H9 (cell line): Measurements from ENCODE around the gene SIPA1L3. TPM values are rescaled to one million over a fixed set of nuclear protein-coding genes. Genes with fewer than 3 reads are reported as not detected.

ENCODE experiments used
- DNase-seq: peaks from one replicate; pipeline ENCODE4 v3.0.0-alpha.2; 2017
- H2AFZ ChIP-seq: one replicate; pipeline ENCODE4 v1.6.1; 2013; ENCODE audit warnings: mild to moderate bottlenecking, low read length, control low read depth, moderate library complexity
- H2AK5ac ChIP-seq: 2 replicates; pipeline ENCODE4 v1.6.1; 2013; ENCODE audit warnings: low read length, control low read depth, mixed read lengths; ENCODE audit not compliant: insufficient read length
- H2BK120ac ChIP-seq: one replicate; pipeline ENCODE4 v1.6.1; 2013; ENCODE audit warnings: low read depth, mild to moderate bottlenecking, low read length, control low read depth, inconsistent platforms; ENCODE audit not compliant: poor library complexity, severe bottlenecking
- H2BK12ac ChIP-seq: 2 replicates; pipeline ENCODE4 v1.6.1; 2013; ENCODE audit warnings: low read length, control low read depth, mixed read lengths, low read depth; ENCODE audit not compliant: insufficient read length
- H2BK15ac ChIP-seq: 2 replicates; pipeline ENCODE4 v1.6.1; 2013; ENCODE audit warnings: low read depth, low read length, control low read depth
- H2BK20ac ChIP-seq: one replicate; pipeline ENCODE4 v1.6.1; 2013; ENCODE audit warnings: low read depth, mild to moderate bottlenecking, low read length, control low read depth, inconsistent platforms; ENCODE audit not compliant: poor library complexity, severe bottlenecking
- H2BK5ac ChIP-seq: 2 replicates; pipeline ENCODE4 v1.6.1; 2013; ENCODE audit warnings: low read length, control low read depth, mixed read lengths; ENCODE audit not compliant: insufficient read length
- H3K14ac ChIP-seq: 2 replicates; pipeline ENCODE4 v1.6.1; 2013; ENCODE audit warnings: low read length, control low read depth; ENCODE audit not compliant: insufficient read depth
- H3K18ac ChIP-seq: 2 replicates; pipeline ENCODE4 v1.6.1; 2013; ENCODE audit warnings: low read depth, mild to moderate bottlenecking, mixed read lengths, low read length, control low read depth; ENCODE audit not compliant: insufficient read length
- H3K23ac ChIP-seq: 2 replicates; pipeline ENCODE4 v1.6.1; 2013; ENCODE audit warnings: low read length, control low read depth, mixed read lengths, low read depth; ENCODE audit not compliant: insufficient read length
- H3K23me2 ChIP-seq: 2 replicates; pipeline ENCODE4 v1.6.1; 2013; ENCODE audit warnings: low read depth, mild to moderate bottlenecking, mixed read lengths, low read length, control low read depth; ENCODE audit not compliant: insufficient read length, poor library complexity, severe bottlenecking
- H3K27ac ChIP-seq: 2 replicates; pipeline ENCODE4 v1.5.1; 2013; ENCODE audit warnings: low read length, control low read depth, mixed read lengths, low read depth; ENCODE audit not compliant: insufficient read length
- H3K27me3 ChIP-seq: 2 replicates; pipeline ENCODE4 v1.6.1; 2013; ENCODE audit warnings: low read length, control low read depth, inconsistent platforms; ENCODE audit not compliant: insufficient read depth
- H3K4ac ChIP-seq: 2 replicates; pipeline ENCODE4 v1.6.1; 2013; ENCODE audit warnings: low read depth, mild to moderate bottlenecking, control low read depth, inconsistent platforms, low read length, moderate library complexity
- H3K4me1 ChIP-seq: 2 replicates; pipeline ENCODE4 v1.6.1; 2013; ENCODE audit warnings: low read length, control low read depth, inconsistent platforms; ENCODE audit not compliant: insufficient read depth
- H3K4me2 ChIP-seq: 2 replicates; pipeline ENCODE4 v1.6.1; 2013; ENCODE audit warnings: low read length, control low read depth, mixed read lengths; ENCODE audit not compliant: insufficient read length, insufficient read depth
- H3K56ac ChIP-seq: 2 replicates; pipeline ENCODE4 v1.6.1; 2013; ENCODE audit warnings: low read depth, mild to moderate bottlenecking, mixed read lengths, low read length, control low read depth; ENCODE audit not compliant: insufficient read length
- H3K79me1 ChIP-seq: 2 replicates; pipeline ENCODE4 v1.6.1; 2013; ENCODE audit warnings: low read depth, mild to moderate bottlenecking, moderate library complexity, low read length, control low read depth, inconsistent platforms; ENCODE audit not compliant: insufficient read depth, poor library complexity, severe bottlenecking
- H3K79me2 ChIP-seq: 2 replicates; pipeline ENCODE4 v1.6.1; 2013; ENCODE audit warnings: low read length, control low read depth, inconsistent platforms; ENCODE audit not compliant: insufficient read depth
- H3K9ac ChIP-seq: 2 replicates; pipeline ENCODE4 v1.6.1; 2013; ENCODE audit warnings: low read length, control low read depth, mixed read lengths; ENCODE audit not compliant: insufficient read length; ENCODE audit errors: extremely low read depth
- H3K9me3 ChIP-seq: one replicate; pipeline ENCODE4 v1.6.1; 2013; ENCODE audit warnings: low read depth, low read length, inconsistent platforms; ENCODE audit not compliant: control insufficient read depth
- H3T11ph ChIP-seq: one replicate; pipeline ENCODE4 v1.6.1; 2013; ENCODE audit warnings: mild to moderate bottlenecking, low read length, control low read depth, inconsistent platforms
- H4K20me1 ChIP-seq: one replicate; pipeline ENCODE4 v1.6.1; 2013; ENCODE audit not compliant: control insufficient read depth, insufficient read length, insufficient read depth
- H4K5ac ChIP-seq: 2 replicates; pipeline ENCODE4 v1.6.1; 2013; ENCODE audit warnings: low read depth, mild to moderate bottlenecking, mixed read lengths, low read length, control low read depth; ENCODE audit not compliant: insufficient read length
- H4K8ac ChIP-seq: replicated peaks from 2 replicates; pipeline ENCODE4 v1.6.1; 2013; ENCODE audit warnings: low read length, control low read depth, mixed read lengths, low read depth; ENCODE audit not compliant: insufficient read length
- H4K91ac ChIP-seq: 2 replicates; pipeline ENCODE4 v1.6.1; 2013; ENCODE audit warnings: low read depth, mild to moderate bottlenecking, moderate library complexity, mixed read lengths, low read length, control low read depth; ENCODE audit not compliant: insufficient read length
- H3K27ac Mint-ChIP-seq, 3 experiments: 2 replicates in 2 of 3; 3 replicates in 1 of 3; pipeline ENCODE4 v1.8.0; 2020 to 2021; ENCODE audit warnings: mixed read lengths in 3 of 3, mild to moderate bottlenecking in 1 of 3, moderate library complexity in 1 of 3
- H3K27me3 Mint-ChIP-seq: 2 replicates; pipeline ENCODE4 v1.8.0; 2021; ENCODE audit warnings: low read depth, mild to moderate bottlenecking, moderate library complexity, mixed read lengths
- H3K36me3 Mint-ChIP-seq, 3 experiments: 2 replicates in 2 of 3; 3 replicates in 1 of 3; pipeline ENCODE4 v1.8.0; 2020 to 2021; ENCODE audit warnings: low read depth in 3 of 3, mixed read lengths in 3 of 3; ENCODE audit not compliant: insufficient read depth in 1 of 3
- H3K4me1 Mint-ChIP-seq, 2 experiments: 2 replicates each; pipeline ENCODE4 v1.8.0; 2020; ENCODE audit warnings: mixed read lengths in 2 of 2
- H3K4me3 Mint-ChIP-seq, 2 experiments: 2 replicates in 1 of 2; 3 replicates in 1 of 2; pipeline ENCODE4 v1.8.0; 2020 to 2021; ENCODE audit warnings: mild to moderate bottlenecking in 2 of 2, mixed read lengths in 2 of 2, moderate library complexity in 1 of 2
- H3K9me3 Mint-ChIP-seq, 2 experiments: 2 replicates in 1 of 2; 3 replicates in 1 of 2; pipeline ENCODE4 v1.8.0; 2020; ENCODE audit warnings: mild to moderate bottlenecking in 2 of 2, mixed read lengths in 2 of 2, moderate library complexity in 1 of 2
- WGBS: extraction: QIAGEN DNeasy Blood & Tissue Kit; methylation state at CpG from one replicate; pipeline ENCODE4 v1.1.7; 2013; ENCODE audit warnings: missing lambda C conversion rate, low lambda C conversion rate, mixed read lengths; ENCODE audit not compliant: insufficient read length; ENCODE audit errors: extremely low coverage; 5-methylcytosine and 5-hydroxymethylcytosine counted together
- total RNA-seq: library from RNA; stranded (reverse); gene quantifications from 2 replicates; pipeline ENCODE4 v1.2.1, GENCODE V29; 2021
- TF ChIP-seq, protein P1 (sequence below): fragments of 200-600 bp; sonication (generic); conservative IDR thresholded peaks from 3 replicates; pipeline ENCODE4 v1.8.0; 2021; ENCODE audit warnings: antibody characterized with exemption, mild to moderate bottlenecking

Gene SIPA1L3
- total RNA-seq, 1 experiment from 2014 or later = 40.1 TPM

DNA sequence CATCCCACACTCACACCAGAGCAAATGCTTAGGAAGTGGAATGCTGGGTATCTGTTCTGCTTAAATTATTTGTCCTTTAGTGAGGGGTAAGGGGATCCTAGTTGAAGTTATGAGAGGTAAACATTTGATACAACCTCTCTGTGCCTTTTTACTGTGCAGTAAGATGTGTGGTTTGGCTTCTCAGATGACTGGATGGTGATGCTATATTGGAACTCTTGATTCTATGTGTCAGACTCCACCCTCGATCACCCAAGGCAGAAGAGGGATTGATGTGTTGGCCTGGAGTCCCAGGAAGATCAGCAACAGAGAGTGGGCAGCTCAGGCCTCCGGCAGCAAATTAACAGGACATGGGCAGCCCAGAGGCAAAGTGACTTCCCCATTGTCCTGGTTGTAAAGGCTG lies 66.7 kb downstream of the SIPA1L3 start:
- Histone ChIP-seq H3K18ac (no peak overlapping the region), H3K27me3 (no peaks in the 10 kb centered on the region), H4K91ac (no peak overlapping the region), H2BK120ac (no peak overlapping the region), H2BK15ac (no peak overlapping the region), H3T11ph (no peak overlapping the region), H3K23me2 (no peaks in the 10 kb centered on the region), H3K4me2 (no peak overlapping the region), H3K27ac (no peak overlapping the region), H3K4ac (no peak overlapping the region), H4K8ac (no peak overlapping the region), H3K79me2 (peaks cover 7% of the 10 kb centered on the region; the same call in 1 of the 2 replicates), H4K20me1 (no peaks in the 10 kb centered on the region), H4K5ac (no peak overlapping the region), H2AFZ (no peak overlapping the region), H3K9me3 (no peaks in the 10 kb centered on the region), H3K4me1 (no peaks in the 10 kb centered on the region), H3K79me1 (peaks cover 9% of the 10 kb centered on the region), H3K9ac (no peak overlapping the region), H3K14ac (no peak overlapping the region), H2BK20ac (no peak overlapping the region), H2BK12ac (no peak overlapping the region), H3K23ac (no peak overlapping the region), H2BK5ac (no peak overlapping the region), H3K56ac (no peak overlapping the region), H2AK5ac (no peak overlapping the region)
- Mint-ChIP-seq H3K9me3 (peaks cover 17 to 19% of the 10 kb centered on the region in 2 experiments), H3K4me1 (peaks cover 5 to 6% of the 10 kb centered on the region in 2 experiments; a peak in 3 of 4 replicates), H3K36me3 (peaks cover 23 to 30% (median 26%) of the 10 kb centered on the region in 3 experiments), H3K27me3 (no peaks in the 10 kb centered on the region), H3K27ac (no peak overlapping the region), H3K4me3 (no peak overlapping the region)
- no CpG with 5 or more reads among the region's 2 CpGs for WGBS
- TF ChIP-seq, protein P1, sequence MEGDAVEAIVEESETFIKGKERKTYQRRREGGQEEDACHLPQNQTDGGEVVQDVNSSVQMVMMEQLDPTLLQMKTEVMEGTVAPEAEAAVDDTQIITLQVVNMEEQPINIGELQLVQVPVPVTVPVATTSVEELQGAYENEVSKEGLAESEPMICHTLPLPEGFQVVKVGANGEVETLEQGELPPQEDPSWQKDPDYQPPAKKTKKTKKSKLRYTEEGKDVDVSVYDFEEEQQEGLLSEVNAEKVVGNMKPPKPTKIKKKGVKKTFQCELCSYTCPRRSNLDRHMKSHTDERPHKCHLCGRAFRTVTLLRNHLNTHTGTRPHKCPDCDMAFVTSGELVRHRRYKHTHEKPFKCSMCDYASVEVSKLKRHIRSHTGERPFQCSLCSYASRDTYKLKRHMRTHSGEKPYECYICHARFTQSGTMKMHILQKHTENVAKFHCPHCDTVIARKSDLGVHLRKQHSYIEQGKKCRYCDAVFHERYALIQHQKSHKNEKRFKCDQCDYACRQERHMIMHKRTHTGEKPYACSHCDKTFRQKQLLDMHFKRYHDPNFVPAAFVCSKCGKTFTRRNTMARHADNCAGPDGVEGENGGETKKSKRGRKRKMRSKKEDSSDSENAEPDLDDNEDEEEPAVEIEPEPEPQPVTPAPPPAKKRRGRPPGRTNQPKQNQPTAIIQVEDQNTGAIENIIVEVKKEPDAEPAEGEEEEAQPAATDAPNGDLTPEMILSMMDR = no peak
- DNase-seq = no peak
